G401.6 (cell line): ENCODE results near the gene PTGES2.

ENCODE experiments used
- FAIRE-seq: peaks from 2 replicates; lab custom pipeline; 2012; peaks lifted over from hg19 to GRCh38; lab: Jason Lieb, UNC

PTGES2 gene

DNA sequence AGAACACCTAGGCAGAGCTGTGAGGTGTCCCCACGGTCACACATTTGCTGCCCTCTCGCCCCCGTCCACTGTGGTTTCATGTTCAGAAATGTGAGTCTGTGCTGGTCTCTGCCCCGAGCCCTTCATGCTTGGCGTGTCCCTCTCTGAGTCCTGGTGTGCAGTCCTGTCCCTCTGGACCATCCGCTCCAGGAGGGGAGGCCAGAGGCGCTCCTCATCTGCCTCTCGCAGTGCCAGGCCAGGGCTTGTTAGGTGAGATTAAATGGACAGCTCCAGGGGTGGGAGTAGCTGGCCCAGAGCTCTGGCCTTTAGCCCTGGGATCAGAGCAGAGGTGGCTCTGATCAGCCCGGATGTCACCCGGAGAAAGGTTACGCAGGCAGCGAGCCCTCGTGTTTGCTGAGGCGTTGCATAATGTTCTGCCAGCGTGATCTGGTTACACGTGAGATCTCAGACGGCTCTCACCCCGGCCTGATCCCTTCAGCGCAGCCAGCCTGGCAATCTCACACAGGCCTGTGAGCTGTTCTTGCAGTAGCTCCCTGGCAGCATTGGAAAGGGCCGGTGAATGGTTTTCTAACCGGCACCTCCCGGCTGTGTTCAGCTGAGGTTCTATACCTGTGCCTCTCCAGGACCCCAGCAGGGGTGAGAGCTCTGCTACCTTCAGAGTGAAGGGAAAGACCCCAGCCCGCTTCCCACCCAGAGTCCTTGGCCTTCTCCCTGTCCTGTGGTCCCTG lies 24.5 kb downstream of the PTGES2 start:
- FAIRE-seq = no peak

GRCh38 chr9:128102196-128102595 lies 25.3 kb downstream of the PTGES2 start:
- no peak for FAIRE-seq

DNA sequence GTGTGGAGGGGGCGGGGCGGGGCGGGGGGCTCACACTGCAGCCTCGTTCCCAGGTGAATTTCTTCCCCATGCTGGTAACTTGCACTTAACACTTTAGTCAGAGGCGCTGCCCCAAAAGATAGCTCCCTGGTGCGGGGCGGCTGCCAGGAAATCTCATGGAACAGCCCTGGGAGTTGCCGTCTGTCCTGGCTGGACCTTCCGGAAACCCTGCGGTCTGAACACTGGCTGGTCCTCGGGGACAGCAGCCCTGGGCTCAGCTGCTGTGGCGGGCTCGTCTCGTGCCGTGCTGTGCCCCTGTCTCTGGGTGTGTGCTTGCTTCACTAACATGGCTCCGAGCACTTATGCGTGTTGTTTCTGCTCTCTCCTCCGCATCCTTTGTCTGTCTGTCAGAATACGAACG lies 25.8 kb downstream of the PTGES2 start:
- FAIRE-seq = no peak

DNA sequence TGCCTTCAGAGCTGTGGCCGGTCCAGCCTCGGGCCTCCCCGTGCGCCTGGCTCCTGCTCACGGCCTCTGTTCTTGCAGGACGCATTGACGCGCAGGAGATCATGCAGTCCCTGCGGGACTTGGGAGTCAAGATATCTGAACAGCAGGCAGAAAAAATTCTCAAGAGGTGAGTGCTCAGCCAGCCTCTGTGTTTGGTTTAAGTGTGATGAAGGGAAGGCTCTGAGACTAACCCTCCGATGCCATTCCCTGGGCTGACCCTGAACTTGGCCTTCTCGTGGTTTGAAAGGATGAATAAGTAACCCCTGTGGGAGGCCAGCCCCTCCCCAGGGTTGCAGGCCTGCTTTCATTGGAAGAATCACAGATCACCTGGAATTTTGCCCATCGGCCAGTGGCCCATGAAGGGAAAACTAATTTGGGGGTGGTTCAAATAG lies 26.3 kb downstream of the PTGES2 start:
- no peak for FAIRE-seq

GRCh38 chr9:128100581-128100980 lies 26.9 kb downstream of the PTGES2 start:
- no peak for FAIRE-seq

GRCh38 chr9:128099932-128100491 lies 27.5 kb downstream of the PTGES2 start:
- FAIRE-seq = no peak

DNA sequence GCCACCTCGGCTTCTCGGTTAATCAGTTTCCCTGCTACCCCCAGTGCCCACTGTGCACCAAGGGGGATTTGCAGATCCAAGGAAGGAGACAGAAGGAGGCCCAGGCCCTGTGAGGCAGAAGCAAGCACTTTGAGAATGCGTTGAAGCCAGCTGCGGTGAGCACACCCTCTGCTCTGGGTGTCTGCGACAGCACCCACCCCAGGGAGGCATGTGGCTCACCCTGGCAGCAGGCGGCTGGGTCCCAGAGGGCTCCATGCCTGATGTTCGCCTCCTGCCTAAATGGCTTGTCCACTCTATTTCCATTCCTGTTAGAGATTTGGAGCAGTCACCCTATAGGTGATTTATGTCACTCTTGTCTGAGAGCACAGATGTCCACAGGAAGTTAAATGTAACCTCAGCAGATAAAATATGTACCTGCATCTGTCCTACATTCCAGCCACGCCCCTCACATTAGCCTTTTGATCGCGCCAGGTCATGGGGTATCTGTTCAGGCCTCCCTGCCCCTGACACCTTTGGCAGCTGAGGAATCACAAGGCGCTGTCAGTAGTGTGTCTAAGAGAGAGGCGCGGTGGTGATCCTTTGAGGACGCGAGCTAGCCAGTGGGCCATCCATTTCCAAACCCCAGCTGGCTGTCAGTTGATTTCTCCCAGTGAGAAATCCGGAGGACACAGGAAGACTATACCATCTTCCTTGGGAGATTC lies 28.1 kb downstream of the PTGES2 start:
- no peak for FAIRE-seq

DNA sequence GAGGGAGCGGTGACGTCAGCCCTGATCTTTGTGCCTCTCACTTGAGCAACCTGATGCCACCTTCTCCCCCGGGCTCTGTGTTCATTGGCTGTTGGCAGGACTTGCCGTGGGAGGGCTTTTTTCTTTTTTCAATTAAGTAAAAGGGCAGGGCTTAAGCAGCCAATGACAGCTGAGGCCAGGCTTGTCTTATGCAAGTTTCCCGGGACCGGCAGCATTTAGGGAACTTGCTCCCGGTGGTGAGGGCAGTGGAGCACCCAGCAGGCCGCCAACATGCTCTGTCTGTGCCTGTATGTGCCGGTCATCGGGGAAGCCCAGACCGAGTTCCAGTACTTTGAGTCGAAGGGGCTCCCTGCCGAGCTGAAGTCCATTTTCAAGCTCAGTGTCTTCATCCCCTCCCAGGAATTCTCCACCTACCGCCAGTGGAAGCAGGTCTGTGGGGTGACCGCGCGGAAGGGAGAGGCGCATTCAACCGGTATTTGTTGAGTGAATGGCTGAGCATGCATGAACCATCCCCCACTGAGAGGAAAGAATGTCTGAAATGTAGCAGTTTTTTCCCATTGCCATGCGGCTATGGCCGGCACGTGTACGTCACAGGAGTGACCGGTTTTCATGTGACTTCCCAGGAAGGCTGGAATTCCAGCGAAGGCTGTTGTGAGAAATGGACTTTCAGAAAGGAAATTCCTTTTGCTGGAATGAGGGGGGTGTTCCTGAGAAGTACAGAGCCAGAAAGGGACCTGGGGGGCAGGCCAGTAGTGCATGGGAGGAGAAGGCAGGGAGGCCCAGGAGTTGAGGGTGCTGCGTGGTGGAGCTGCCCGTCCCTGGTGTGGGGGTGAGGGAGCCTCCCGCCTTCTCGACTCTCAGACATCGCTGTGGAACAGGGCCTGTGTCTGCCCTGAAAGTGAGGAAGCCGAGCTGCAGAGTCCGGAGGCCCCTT lies 29.0 kb downstream of the PTGES2 start:
- peak; percentile 97 for FAIRE-seq

DNA sequence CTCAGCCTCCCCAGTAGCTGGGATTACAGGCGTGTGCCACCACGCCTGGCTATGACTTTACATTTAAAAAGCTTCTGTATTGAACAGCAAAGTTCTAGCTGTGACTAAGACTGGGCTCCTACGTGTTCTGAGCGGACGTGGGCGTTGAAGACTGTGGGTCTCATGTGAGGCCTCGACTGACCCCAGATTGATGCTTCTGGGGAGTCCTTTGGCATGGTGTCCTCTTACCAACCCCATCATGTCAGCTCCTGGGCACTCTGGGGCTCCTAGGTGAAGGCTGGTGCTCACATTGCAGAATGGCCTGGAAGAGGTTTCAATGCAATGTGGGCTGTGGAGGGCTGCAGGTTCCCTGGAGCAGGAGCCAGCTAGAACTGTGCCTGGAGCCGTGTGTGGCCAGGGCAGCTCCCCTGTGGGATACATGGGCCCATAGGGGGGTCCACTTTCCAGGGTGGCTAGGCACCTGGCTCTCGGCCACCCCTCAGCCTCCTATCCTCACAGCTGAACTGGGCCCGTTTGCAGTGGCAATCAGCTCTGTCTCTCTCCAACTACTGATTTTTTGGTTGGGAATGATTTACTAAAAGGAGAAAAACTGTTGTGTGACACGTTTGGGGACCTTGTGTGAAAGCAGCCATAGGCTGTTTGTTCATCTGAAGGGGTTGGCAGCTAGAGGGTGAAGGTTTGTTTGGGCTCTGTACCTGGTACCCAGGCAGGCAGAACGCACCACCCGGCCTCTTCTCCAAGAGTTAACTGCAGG lies 29.8 kb downstream of the PTGES2 start:
- FAIRE-seq = no peak

- FAIRE-seq = no peak
Measured at GRCh38 chr9:128096616-128097536, 30.7 kb downstream of the PTGES2 start.

GRCh38 chr9:128094950-128095544 lies 32.5 kb downstream of the PTGES2 start:
- no peak for FAIRE-seq

DNA sequence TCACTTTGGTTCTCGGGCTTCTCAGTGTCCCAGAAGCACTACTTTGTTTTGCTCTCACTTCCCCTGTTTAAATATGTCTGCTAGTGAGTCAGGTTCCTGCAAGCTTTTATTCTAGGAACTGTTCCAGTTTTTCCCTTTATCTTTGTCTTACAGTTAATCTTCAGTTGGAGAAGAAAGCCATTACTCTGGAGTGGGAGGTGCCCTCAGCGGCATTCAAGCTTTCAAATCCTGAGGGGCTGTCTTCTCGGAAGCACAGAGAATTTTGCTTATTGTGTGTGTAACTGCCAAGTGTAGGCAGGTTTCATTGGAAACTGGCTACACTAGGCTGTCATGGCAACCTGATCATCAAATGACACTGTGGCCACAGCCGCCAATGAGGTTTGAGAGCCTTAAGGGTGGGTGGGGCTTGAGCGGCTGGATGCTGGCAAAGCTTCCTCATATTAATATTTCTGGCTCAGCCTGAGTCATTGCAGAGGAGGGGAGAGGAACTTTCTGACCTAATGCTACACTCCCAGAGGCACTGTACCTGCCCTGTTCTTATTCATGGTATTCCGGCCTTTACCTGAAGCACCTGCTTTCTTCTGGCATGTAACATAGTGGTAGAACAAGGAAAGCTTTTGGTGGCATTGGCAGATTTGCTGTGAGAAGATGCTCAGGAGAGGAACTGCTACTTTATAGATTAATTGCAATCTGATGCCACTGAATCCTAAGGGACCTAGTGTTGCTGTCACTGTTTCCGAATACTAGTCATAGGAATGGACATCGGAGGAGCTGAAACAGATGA lies 33.2 kb downstream of the PTGES2 start:
- peak; percentile 55 for FAIRE-seq

- FAIRE-seq = no peak
Measured at GRCh38 chr9:128093011-128093410, 34.5 kb downstream of the PTGES2 start.

DNA sequence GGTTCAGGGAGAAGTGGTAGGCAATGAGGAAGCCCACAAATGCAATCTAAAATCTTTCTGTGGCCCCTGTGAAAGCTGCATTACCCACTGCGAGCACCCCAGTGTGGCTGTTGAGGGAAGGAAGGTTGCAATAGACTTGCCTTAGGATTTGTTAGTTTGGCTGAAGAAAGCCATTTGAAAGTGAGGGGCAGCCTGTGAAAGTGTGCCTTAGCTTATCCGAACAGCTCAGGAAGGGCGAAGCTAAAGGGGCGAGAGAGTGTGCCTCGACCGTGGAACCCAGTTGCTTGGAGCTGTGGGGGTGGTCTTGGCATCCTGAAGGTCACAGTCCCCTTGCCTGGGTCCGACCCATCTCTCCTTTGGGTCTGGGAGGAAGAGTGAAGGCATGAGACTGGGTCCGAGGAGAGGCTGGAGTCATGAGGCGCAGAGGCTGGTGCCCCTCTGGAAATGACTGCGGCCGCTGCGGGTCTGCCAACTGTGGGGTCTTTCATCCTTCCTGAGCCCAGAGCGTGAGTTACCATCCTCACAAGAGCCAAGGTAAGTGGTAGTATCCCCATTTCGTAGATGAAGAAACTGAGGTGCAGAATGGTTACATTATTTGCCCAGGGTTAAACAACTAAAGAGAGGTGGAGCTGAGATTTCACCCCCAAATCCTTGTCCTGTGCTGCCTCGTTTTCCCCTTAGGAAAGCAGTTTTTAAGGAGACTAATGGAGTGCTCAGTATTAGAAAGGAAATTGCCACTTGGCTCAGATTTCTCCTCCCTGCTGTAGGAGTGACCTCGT lies 35.1 kb downstream of the PTGES2 start:
- no peak for FAIRE-seq

DNA sequence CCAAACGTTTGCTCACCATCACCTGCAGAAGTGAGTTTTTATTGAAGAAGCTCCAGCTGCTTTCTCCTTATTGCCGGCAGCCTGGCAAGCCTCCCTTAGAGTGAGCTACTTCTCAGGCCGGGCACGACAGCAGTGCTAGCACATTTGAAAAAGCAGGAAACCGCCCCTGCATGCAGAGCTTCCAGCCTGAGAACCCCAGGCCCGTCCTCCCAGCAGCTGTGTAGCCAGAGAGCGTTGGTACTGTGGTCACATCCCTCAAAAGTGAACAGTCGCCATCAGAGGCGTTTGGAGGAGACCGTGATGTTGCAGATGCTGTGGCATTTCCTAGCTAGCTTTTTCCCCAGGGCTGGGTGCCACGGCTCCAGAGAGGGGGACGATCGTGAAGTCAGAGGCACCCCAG lies 36.0 kb downstream of the PTGES2 start:
- no peak for FAIRE-seq

DNA sequence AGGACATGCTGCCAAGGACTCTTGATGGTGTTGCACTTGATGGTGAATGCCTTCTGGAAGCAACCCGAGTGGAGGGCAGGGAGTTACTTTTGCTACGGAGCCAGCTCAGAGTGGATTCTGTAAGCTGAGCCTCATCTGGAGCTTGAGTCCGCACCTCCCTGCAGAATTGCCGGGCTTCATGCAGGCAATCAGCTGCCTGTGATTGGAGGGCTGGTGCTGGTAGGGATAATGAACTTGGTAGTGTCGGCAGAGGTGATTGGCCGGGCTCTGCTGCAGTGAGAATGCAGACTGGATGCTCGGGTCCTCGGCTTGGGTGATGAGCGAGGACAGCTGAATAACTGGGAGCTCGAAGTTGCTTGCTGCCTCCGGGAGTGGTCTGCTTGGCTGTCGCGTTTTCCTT lies 36.4 kb downstream of the PTGES2 start:
- no peak for FAIRE-seq

GRCh38 chr9:128089299-128089698 lies 38.2 kb downstream of the PTGES2 start:
- no peak for FAIRE-seq

GRCh38 chr9:128088253-128088945 lies 39.1 kb downstream of the PTGES2 start:
- FAIRE-seq = no peak
